ENCODE data around the gene INPPL1. TPM values are rescaled to one million over a fixed set of nuclear protein-coding genes. Genes with fewer than 3 reads are reported as not detected.

Gene INPPL1
- total and polyA plus RNA-seq, 2 of the 13 experiments (the other 11 are each of a cell fraction or from before 2014, with no cell fraction given) = 29.1 to 66.9 TPM

DNA sequence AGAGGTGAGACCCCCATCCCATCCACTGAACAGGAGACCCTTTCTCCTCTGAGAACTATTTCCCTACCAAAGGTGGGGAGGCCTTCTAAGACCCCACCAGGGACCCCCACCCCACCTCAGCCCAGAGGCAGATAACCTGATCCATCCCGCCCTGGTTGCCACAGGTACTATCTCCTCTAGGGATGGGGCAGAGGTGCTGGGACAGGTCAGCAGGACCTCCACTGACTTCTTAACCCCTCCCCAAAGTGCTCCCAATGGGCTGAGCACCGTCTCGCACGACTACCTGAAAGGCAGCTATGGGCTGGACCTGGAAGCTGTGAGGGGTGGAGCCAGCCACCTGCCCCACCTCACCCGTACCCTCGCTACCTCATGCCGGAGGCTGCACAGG lies 4.3 kb downstream of the INPPL1 start:
- Histone ChIP-seq H3K27ac (ENCODE audit: extremely low read length, insufficient read depth, low read length) (no peak overlapping the region), H3K4me1 (ENCODE audit: insufficient read depth, low read length) (peaks cover 17% of the 10 kb centered on the region), H3K9me3 (ENCODE audit: low read length) (no peaks in the 10 kb centered on the region), H4K20me1 (ENCODE audit: insufficient read depth, low read length) (no peaks in the 10 kb centered on the region), H3K27me3 (ENCODE audit: control insufficient read depth in 1 of 2, insufficient read depth in 2 of 2, low read length in 2 of 2) (no peaks in the 10 kb centered on the region; a peak in 1 of 5 replicates), H3K4me2 (ENCODE audit: low read depth, low read length) (no peak overlapping the region), H3K4me3 (replicated peaks in 1 of 3; ENCODE audit: insufficient read depth in 1 of 3, low read depth in 2 of 3, low read length in 3 of 3) (no peak overlapping the region), H3K79me2 (ENCODE audit: insufficient read depth, low read length) (peaks cover 7% of the 10 kb centered on the region), H3K9ac (ENCODE audit: insufficient read depth, low read depth, low read length) (no peak overlapping the region), H3K36me3 (replicated peaks in 1 of 2; ENCODE audit: control insufficient read depth in 1 of 2, insufficient read depth in 2 of 2, low read length in 2 of 2) (peaks cover 15 to 45% of the 10 kb centered on the region in 2 experiments; a peak in 4 of 5 replicates), H2AFZ (ENCODE audit: low read length) (no peak overlapping the region)
- no peak for DNase-seq (ENCODE audit: low spot score)
- FAIRE-seq = no peak
- POLR2A ChIA-PET = no interaction called here
- WGBS (ENCODE audit: low lambda C conversion rate) = 96% methylated on average over 3 of the region's 7 CpGs
- in situ Hi-C loops (cut with HindIII; ENCODE audit: extremely low pct_ligation_motif_present, low pct_unique_long_range_greater_than_20kb) = no loop called here
- CTCF ChIA-PET (ENCODE audit: low intra/inter-chr PET ratio, low total read pairs) = no interaction called here
- TF ChIP-seq ZNF550 (CRISPR knock-in tag; IDR thresholded peaks at IDR 0.05; ENCODE audit: borderline replicate concordance) (no peak), MAZ (IDR thresholded peaks at IDR 0.05; ENCODE audit: borderline replicate concordance, low read depth, low read length) (no peak), MAZ (CRISPR knock-in tag; IDR thresholded peaks at IDR 0.05; ENCODE audit: low read depth) (no peak), SRSF4 (IDR thresholded peaks at IDR 0.05; ENCODE audit: low read depth, low read length, poor library complexity, severe bottlenecking) (no peak), RORA (CRISPR knock-in tag; IDR thresholded peaks at IDR 0.05) (no peak), MZF1 (CRISPR knock-in tag; IDR thresholded peaks at IDR 0.05; ENCODE audit: borderline replicate concordance) (no peak)
- TF ChIP-seq, protein P1, sequence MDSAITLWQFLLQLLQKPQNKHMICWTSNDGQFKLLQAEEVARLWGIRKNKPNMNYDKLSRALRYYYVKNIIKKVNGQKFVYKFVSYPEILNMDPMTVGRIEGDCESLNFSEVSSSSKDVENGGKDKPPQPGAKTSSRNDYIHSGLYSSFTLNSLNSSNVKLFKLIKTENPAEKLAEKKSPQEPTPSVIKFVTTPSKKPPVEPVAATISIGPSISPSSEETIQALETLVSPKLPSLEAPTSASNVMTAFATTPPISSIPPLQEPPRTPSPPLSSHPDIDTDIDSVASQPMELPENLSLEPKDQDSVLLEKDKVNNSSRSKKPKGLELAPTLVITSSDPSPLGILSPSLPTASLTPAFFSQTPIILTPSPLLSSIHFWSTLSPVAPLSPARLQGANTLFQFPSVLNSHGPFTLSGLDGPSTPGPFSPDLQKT (CRISPR knock-in tag; IDR thresholded peaks at IDR 0.05; ENCODE audit: borderline replicate concordance) = no peak
- TF ChIP-seq, protein P2, sequence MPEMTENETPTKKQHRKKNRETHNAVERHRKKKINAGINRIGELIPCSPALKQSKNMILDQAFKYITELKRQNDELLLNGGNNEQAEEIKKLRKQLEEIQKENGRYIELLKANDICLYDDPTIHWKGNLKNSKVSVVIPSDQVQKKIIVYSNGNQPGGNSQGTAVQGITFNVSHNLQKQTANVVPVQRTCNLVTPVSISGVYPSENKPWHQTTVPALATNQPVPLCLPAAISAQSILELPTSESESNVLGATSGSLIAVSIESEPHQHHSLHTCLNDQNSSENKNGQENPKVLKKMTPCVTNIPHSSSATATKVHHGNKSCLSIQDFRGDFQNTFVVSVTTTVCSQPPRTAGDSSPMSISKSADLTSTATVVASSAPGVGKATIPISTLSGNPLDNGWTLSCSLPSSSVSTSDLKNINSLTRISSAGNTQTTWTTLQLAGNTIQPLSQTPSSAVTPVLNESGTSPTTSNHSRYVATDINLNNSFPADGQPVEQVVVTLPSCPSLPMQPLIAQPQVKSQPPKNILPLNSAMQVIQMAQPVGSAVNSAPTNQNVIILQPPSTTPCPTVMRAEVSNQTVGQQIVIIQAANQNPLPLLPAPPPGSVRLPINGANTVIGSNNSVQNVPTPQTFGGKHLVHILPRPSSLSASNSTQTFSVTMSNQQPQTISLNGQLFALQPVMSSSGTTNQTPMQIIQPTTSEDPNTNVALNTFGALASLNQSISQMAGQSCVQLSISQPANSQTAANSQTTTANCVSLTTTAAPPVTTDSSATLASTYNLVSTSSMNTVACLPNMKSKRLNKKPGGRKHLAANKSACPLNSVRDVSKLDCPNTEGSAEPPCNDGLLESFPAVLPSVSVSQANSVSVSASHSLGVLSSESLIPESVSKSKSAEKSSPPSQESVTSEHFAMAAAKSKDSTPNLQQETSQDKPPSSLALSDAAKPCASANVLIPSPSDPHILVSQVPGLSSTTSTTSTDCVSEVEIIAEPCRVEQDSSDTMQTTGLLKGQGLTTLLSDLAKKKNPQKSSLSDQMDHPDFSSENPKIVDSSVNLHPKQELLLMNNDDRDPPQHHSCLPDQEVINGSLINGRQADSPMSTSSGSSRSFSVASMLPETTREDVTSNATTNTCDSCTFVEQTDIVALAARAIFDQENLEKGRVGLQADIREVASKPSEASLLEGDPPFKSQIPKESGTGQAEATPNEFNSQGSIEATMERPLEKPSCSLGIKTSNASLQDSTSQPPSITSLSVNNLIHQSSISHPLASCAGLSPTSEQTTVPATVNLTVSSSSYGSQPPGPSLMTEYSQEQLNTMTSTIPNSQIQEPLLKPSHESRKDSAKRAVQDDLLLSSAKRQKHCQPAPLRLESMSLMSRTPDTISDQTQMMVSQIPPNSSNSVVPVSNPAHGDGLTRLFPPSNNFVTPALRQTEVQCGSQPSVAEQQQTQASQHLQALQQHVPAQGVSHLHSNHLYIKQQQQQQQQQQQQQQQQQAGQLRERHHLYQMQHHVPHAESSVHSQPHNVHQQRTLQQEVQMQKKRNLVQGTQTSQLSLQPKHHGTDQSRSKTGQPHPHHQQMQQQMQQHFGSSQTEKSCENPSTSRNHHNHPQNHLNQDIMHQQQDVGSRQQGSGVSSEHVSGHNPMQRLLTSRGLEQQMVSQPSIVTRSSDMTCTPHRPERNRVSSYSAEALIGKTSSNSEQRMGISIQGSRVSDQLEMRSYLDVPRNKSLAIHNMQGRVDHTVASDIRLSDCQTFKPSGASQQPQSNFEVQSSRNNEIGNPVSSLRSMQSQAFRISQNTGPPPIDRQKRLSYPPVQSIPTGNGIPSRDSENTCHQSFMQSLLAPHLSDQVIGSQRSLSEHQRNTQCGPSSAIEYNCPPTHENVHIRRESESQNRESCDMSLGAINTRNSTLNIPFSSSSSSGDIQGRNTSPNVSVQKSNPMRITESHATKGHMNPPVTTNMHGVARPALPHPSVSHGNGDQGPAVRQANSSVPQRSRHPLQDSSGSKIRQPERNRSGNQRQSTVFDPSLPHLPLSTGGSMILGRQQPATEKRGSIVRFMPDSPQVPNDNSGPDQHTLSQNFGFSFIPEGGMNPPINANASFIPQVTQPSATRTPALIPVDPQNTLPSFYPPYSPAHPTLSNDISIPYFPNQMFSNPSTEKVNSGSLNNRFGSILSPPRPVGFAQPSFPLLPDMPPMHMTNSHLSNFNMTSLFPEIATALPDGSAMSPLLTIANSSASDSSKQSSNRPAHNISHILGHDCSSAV (CRISPR knock-in tag; IDR thresholded peaks at IDR 0.05; ENCODE audit: borderline replicate concordance) = no peak
- TF ChIP-seq, protein P3, sequence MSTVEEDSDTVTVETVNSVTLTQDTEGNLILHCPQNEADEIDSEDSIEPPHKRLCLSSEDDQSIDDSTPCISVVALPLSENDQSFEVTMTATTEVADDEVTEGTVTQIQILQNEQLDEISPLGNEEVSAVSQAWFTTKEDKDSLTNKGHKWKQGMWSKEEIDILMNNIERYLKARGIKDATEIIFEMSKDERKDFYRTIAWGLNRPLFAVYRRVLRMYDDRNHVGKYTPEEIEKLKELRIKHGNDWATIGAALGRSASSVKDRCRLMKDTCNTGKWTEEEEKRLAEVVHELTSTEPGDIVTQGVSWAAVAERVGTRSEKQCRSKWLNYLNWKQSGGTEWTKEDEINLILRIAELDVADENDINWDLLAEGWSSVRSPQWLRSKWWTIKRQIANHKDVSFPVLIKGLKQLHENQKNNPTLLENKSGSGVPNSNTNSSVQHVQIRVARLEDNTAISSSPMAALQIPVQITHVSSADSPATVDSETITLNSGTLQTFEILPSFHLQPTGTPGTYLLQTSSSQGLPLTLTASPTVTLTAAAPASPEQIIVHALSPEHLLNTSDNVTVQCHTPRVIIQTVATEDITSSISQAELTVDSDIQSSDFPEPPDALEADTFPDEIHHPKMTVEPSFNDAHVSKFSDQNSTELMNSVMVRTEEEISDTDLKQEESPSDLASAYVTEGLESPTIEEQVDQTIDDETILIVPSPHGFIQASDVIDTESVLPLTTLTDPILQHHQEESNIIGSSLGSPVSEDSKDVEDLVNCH (CRISPR knock-in tag; IDR thresholded peaks at IDR 0.05) = no peak
- ATAC-seq = no peak
- BruUV-seq (replicated peaks) = no TSS peak
- intact Hi-C loops (cut with micrococcal nuclease; ENCODE audit: unreplicated experiment) = no loop called here
